Kidney (tissue), 14 donors: ENCODE measurements around the gene NUCB1. TPM values are rescaled to one million over a fixed set of nuclear protein-coding genes. Genes with fewer than 3 reads are reported as not detected.

ENCODE experiments used
- DNase-seq, 5 donors: peaks; one replicate each; pipeline ENCODE4 v3.0.0-alpha.2; 2013 to 2020
- FAIRE-seq: peaks from 2 replicates; lab custom pipeline; 2012; peaks lifted over from hg19 to GRCh38; lab: Jason Lieb, UNC
- H3K27ac ChIP-seq, 2 donors: one replicate each; pipeline ENCODE4 v1.7.0; 2013; ENCODE audit warnings: low read depth in 2 of 2, low read length in 2 of 2, inconsistent platforms in 1 of 2
- H3K27me3 ChIP-seq: one replicate; pipeline ENCODE4 v1.7.1; 2013; ENCODE audit warnings: low read length, inconsistent platforms; ENCODE audit not compliant: control insufficient read depth, insufficient read depth
- H3K36me3 ChIP-seq, 3 donors: one replicate each; pipeline versions ENCODE4 v1.7.0 to v1.7.1; 2013; ENCODE audit warnings: low read length in 3 of 3, control low read depth in 1 of 3, inconsistent platforms in 1 of 3; ENCODE audit not compliant: insufficient read depth in 3 of 3, control insufficient read depth in 2 of 3
- H3K4me1 ChIP-seq, 3 donors: one replicate each; pipeline versions ENCODE4 v1.7.0 to v1.7.1; 2013; ENCODE audit warnings: low read length in 3 of 3, inconsistent platforms in 1 of 3, low read depth in 1 of 3; ENCODE audit not compliant: control insufficient read depth in 2 of 3, insufficient read depth in 2 of 3
- H3K4me3 ChIP-seq, 3 donors: one replicate each; pipeline versions ENCODE4 v1.7.0 to v1.8.1; 2013; ENCODE audit warnings: low read length in 3 of 3, control low read depth in 1 of 3, inconsistent platforms in 1 of 3
- H3K9ac ChIP-seq, 3 donors: one replicate each; pipeline versions ENCODE4 v1.7.0 to v1.7.1; 2013; ENCODE audit warnings: low read length in 3 of 3, control low read depth in 1 of 3, inconsistent platforms in 1 of 3
- H3K9me3 ChIP-seq, 3 donors: one replicate each; pipeline versions ENCODE4 v1.7.0 to v1.7.1; 2013; ENCODE audit warnings: low read length in 3 of 3, control low read depth in 1 of 3, inconsistent platforms in 1 of 3; ENCODE audit not compliant: control insufficient read depth in 2 of 3, insufficient read depth in 1 of 3
- CTCF ChIP-seq: IDR thresholded peaks from 3 replicates; pipeline ENCODE4 v1.5.1; 2012; ENCODE audit warnings: mild to moderate bottlenecking, moderate library complexity, borderline replicate concordance; ENCODE audit not compliant: insufficient read depth; ENCODE audit errors: extremely low read depth
- intact Hi-C: fragments of 100-400 bp; cut with DNase I; formaldehyde crosslinking; loops from one replicate; pipeline ENCODE4 v1.11.1; 2022
- polyA plus RNA-seq: library from polyadenylated mRNA; stranded (reverse); fragments of 350-450 nt; fragmentation: Illumina TruSeq; extraction: RNeasy Lipid Tissue Mini Kit (QIAGEN cat#74804); gene quantifications from one replicate; pipeline ENCODE4 v1.2.3, GENCODE V29; 2014; ENCODE audit warnings: low read depth, low replicate concordance; ENCODE audit not compliant: insufficient read depth
- total RNA-seq: library from RNA; stranded (reverse); fragmentation: NEBNext Ultra II Directional; extraction: Animal tissue kit (Norgen Biotek cat#: 25700); gene quantifications from one replicate; pipeline ENCODE4 v1.2.1, GENCODE V29; 2021
- donor health status: control.
- donor health status: control.
- donor health status: control.
- donor health status: control.
- donor health status: control.
- donor health status: DM: yes; HTN: yes; CAD: no.
- donor health status: Normal renal cell carcinoma (clear cell type).

Gene NUCB1
- total and polyA plus RNA-seq, 2 donors from 2014 or later = 265 to 503 TPM

GRCh38 chr19:48966541-48967345, 66.6 kb downstream of the NUCB1 start:
- peak overlapping the region; percentile 35 to 94 for H3K27ac ChIP-seq
- FAIRE-seq (no peak), DNase-seq (no peak)
- no peaks in the 10 kb centered on the region for H3K9me3 ChIP-seq
- H3K36me3 ChIP-seq = peaks cover 3 to 46% (median 4%) of the 10 kb centered on the region in 3 donors
- intact Hi-C loops = no loop called here
- peak overlapping the region; percentile 52 to 79 (median 74) for H3K9ac ChIP-seq
- no peak for TF ChIP-seq CTCF
- H3K27me3 ChIP-seq = no peaks in the 10 kb centered on the region
- peak overlapping the region; percentile 86 to 98 (median 96) for H3K4me3 ChIP-seq
- H3K4me1 ChIP-seq = peaks cover 0 to 27% (median 24%) of the 10 kb centered on the region in 3 donors

- H3K4me1 ChIP-seq = peaks cover 0 to 22% (median 21%) of the 10 kb centered on the region in 3 donors
- H3K27ac ChIP-seq = peak overlapping the region in 1 of 2 donors; percentile 39
- peaks cover 3 to 46% (median 4%) of the 10 kb centered on the region in 3 donors for H3K36me3 ChIP-seq
- no peak for FAIRE-seq
- intact Hi-C loops = no loop called here
- no peak overlapping the region for H3K9ac ChIP-seq
- H3K4me3 ChIP-seq = peak overlapping the region; percentile 45 to 98 (median 96)
- no peaks in the 10 kb centered on the region for H3K9me3 ChIP-seq
- H3K27me3 ChIP-seq = no peaks in the 10 kb centered on the region
- TF ChIP-seq CTCF = no peak
- DNase-seq = peak in 1 of 5 donors; percentile 37
Measured at GRCh38 chr19:48967346-48968178, 67.5 kb downstream of the NUCB1 start.

- no peak for TF ChIP-seq CTCF
- Histone ChIP-seq H3K36me3 (peaks cover 3 to 46% (median 4%) of the 10 kb centered on the region in 3 donors), H3K9ac (no peak overlapping the region), H3K4me3 (peak overlapping the region in 1 of 3 donors; percentile 98), H3K4me1 (peaks cover 0 to 21% (median 20%) of the 10 kb centered on the region in 3 donors), H3K27me3 (no peaks in the 10 kb centered on the region), H3K27ac (peak overlapping the region in 1 of 2 donors; percentile 26), H3K9me3 (no peaks in the 10 kb centered on the region)
- no peak for DNase-seq
- intact Hi-C loops = no loop called here
- no peak for FAIRE-seq
Measured at GRCh38 chr19:48968179-48968661, 68.1 kb downstream of the NUCB1 start.
